Fibroblast of pulmonary artery (primary cell): ENCODE results near the gene SELENOO.

ENCODE experiments used
- DNase-seq: peaks from one replicate; pipeline ENCODE4 v3.0.0-alpha.2; 2010; ENCODE audit warnings: low read depth
- H3K4me3 ChIP-seq: replicated peaks from 2 replicates; pipeline ENCODE4 v1.5.1; 2011; ENCODE audit warnings: low read depth, mild to moderate bottlenecking, control low read depth, low read length, moderate library complexity
- TF ChIP-seq, protein P1 (sequence below): IDR thresholded peaks from 2 replicates; pipeline ENCODE4 v1.5.1; 2011; ENCODE audit warnings: mild to moderate bottlenecking, control low read depth, low read length, inconsistent platforms; ENCODE audit errors: missing control alignments

The SELENOO gene

DNA sequence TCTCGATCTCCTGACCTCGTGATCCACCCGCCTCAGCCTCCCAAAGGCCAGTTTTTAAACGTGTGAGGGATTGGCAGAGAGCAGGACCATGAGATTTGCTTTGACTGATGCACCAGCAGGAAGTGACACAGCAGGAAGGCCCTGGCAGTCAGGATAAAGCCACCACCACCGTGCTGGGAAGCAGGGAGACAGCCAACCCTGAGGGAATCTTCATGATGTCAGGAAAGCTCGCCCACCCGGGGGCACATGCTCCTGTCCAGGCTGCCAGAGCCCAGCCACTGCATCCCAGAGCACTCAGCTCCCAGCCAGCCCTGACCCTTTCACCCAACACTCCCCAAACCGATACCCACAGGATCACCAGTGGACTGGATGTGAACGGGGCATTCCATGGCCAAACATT, 37.9 kb downstream of the SELENOO start:
- DNase-seq: no peak
- TF ChIP-seq, protein P1, sequence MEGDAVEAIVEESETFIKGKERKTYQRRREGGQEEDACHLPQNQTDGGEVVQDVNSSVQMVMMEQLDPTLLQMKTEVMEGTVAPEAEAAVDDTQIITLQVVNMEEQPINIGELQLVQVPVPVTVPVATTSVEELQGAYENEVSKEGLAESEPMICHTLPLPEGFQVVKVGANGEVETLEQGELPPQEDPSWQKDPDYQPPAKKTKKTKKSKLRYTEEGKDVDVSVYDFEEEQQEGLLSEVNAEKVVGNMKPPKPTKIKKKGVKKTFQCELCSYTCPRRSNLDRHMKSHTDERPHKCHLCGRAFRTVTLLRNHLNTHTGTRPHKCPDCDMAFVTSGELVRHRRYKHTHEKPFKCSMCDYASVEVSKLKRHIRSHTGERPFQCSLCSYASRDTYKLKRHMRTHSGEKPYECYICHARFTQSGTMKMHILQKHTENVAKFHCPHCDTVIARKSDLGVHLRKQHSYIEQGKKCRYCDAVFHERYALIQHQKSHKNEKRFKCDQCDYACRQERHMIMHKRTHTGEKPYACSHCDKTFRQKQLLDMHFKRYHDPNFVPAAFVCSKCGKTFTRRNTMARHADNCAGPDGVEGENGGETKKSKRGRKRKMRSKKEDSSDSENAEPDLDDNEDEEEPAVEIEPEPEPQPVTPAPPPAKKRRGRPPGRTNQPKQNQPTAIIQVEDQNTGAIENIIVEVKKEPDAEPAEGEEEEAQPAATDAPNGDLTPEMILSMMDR: no peak
- no peak overlapping the region for H3K4me3 ChIP-seq

- TF ChIP-seq, protein P1: no peak
- DNase-seq: no peak
- H3K4me3 ChIP-seq: peak overlapping the region; percentile 97
Measured at GRCh38 chr22:50242406-50242949, 41.7 kb downstream of the SELENOO start.

GRCh38 chr22:50243685-50244419, 43.0 kb downstream of the SELENOO start:
- DNase-seq: no peak
- H3K4me3 ChIP-seq: peak overlapping the region; percentile 97
- TF ChIP-seq, protein P1: no peak

- DNase-seq: peak; percentile 92
- TF ChIP-seq, protein P1: peak; percentile 15
- H3K4me3 ChIP-seq: peak within 1 kb of the TSS; percentile 97
Measured at GRCh38 chr22:50244420-50245213, 43.8 kb downstream of the SELENOO start, which contains the start of gene TUBGCP6. Gene TUBGCP6, minus strand, starts transcription at chr22:50245023. Its CDS starts 564 bp downstream, at chr22:50244459.

DNA sequence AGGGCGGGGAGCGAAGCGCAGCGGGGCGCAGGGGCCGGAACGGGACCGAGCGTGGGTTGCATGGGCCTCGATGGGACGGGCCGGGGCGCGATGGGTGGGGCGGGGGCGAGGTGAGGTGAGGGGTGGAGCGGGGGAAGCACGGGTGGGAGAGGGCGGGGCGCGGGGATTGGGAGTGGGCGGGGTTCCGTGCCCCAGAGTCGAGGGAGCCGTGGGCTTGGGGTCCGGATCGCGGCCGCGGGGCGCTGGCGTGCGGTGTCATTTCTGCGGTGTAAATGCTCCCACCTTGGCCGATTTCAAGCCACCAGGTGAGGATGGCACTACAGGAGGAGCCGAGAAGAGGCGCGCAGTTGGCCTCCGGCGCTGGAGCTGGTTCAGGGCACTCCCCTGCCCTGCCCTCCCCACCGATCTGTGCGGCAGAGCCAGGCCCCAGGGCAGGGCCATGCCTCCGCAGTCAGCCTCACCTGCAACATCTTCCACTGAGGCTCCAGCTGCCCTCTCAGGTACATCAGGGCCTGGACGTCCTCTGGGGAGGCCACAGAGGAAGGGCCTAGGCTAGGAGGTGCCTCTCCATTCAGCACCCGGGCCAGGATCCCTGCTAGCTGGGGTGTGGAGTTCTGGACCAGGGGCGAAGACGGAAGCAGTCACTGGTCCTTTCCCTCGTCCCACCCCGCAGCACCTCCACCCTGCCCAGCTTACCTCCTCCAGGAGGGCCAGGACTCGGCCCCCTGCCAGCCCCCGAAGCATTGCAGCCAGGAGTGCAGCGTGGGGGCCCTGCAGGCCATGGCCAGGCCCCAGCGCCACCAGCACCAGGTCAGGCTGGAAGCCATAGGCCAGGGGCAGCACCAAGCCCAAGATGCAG, 44.6 kb downstream of the SELENOO start:
- DNase-seq: no peak
- peak overlapping the region; percentile 97 for H3K4me3 ChIP-seq
- TF ChIP-seq, protein P1: no peak
